HG02763 (cell line): ENCODE measurements around the gene SIRPA.
"Not testable (repeated sequence)": the region's sequence is repeated elsewhere in the genome, so short reads cannot be mapped to it uniquely, and the experiment has no call there.

Source experiments
- ATAC-seq: cut with Tn5 transposase; IDR thresholded peaks from one replicate; pipeline ENCODE4 v1.9.1; 2021; ENCODE audit warnings: mild to moderate bottlenecking, moderate library complexity; ENCODE audit not compliant: unreplicated experiment

The SIRPA gene

DNA sequence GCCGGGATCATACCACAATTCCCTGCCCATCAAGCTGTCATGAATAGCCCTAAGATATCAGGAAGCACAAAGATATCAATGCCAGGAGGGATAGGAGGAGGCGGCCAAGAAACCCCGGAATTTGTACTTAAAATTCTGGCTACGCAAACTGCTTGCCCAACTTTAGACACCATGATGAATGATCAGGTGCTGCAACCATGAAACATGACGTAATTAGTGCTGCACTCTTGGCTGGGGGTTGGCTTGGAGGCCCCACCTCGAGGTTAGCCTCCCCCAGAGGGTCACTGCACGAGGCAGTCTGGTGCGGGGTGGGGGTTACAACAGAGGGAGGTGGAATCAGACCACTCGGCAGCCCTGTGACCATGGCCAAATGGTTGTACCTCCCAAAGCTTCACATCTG is 8.9 kb downstream of the SIRPA start:
- ATAC-seq = no peak

DNA sequence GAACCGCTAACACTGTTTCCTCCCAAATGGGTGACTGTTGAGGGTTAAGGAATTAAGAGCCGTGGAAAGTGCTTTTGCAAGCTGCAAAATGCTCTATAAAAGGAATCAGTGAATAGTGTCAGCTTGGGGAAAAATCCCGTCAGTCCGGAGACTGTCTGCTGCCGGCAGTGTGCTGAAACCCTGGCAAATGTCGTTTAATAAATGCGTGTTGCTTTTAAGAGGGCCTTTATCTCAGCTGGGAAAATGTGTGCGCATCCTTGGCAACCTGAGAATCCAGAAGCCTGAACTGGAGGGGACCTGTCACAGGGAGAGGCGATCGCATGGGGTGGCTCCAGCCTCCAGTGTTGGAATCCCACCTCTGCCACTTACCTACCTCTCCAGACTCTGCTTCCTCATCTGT is 9.8 kb downstream of the SIRPA start:
- no peak for ATAC-seq

DNA sequence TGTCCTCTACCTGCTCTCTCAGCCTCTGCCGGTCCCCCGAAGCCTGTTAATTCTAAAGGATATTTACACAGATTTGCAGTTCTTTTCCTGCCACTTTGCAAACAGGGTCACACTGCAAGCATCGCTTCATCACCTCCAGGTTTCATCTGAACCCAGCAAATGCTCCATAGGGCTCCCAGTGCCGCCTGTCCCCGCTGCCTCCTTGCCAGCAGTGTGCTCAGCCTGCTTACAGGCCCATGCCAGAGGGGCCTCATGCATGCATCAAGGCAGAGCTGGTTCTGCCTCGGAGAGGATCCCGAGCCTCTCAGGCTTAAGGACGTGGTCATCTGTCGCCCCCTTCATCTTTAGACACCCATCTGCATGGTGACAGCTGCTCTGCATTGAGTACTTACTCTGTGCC is 10.5 kb downstream of the SIRPA start:
- ATAC-seq = no peak

DNA sequence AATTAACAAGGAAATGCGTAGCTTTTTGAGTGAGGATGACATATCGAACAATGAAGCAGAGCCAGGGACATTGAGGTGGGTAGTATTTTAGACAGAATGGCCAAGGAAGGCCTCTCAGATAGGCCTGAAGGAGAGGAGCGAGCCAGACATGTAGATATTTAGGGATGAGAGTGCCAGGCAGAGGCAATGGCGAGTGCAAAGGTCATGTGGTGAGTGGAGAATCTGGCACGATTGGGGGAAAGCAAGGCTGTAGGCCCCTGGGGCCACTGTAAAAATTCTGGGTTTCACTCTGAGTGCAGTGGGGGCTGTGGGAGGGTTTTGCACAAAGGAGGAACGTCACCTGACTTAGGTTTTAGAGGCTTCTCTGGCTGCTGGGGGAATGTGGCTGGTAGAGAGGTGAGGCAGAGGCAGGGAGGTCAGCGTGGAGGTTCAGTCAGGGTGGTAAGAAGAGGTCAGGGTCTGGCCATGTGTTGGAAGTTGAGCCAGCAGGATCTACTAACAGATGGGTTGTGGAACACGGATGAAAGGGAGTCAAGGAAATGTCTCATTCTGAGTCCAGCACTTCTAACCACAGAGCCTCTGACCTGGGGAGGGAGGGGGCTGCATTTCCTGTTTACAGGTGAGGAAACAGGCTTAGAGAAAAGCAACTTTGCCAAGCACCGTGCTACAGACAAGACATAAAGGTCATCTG is 11.3 kb downstream of the SIRPA start:
- no peak for ATAC-seq

DNA sequence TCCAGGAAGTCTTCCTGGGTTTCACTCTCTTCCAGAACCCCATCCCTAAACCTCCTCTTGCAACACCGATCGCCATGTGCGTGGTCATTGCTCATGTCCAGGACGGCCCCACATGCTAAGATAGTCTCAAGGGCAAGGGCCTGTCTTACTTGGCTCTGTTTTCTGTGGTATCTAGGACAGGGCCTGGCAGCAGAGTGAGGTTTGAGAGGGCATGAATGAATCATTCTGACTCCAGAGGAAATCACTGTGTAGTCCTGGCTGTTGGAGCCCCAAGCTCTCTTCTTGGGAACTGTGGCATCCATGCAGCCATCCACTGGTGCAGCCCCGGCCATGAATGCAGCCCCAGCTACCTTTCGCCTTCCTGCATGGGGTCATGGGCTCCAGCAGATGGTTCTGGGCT is 12.4 kb downstream of the SIRPA start:
- no peak for ATAC-seq

DNA sequence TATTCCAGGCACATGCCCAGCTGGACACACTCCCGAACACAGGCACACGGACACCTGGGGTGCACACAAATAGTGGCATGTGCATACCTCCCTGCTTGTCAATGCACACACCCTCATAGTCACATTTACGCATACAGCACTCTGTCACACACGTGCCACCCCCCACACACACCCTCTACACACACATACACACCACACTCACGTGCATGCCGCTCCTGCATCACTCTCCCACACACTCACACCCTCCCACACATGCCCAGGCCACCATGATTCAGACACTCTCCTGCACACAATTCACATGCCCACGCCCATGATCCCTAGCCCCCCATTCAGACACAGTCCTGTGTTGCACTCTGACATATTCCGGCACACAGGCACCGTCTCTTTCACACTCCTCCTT is 13.0 kb downstream of the SIRPA start:
- ATAC-seq = no peak

DNA sequence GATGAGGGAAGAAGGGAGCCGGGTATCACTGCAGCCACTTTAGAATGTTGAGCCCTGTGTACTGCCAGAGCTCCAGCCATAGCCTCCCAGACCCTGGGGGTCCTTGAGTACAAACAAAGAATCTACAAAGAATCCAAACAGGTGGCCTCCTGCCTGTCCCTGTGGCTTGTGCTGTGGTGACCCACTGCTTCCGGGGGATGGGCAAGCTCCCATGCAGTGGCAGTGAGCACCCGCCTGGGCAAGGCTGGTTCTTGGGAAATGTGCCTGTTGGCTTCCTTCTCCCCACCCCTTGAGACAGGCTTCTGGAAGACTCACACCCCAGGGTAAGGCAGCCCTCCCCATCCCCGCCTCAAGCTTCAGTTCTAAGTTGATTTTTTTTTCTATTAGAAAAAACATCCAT is 13.9 kb downstream of the SIRPA start:
- ATAC-seq = no peak

DNA sequence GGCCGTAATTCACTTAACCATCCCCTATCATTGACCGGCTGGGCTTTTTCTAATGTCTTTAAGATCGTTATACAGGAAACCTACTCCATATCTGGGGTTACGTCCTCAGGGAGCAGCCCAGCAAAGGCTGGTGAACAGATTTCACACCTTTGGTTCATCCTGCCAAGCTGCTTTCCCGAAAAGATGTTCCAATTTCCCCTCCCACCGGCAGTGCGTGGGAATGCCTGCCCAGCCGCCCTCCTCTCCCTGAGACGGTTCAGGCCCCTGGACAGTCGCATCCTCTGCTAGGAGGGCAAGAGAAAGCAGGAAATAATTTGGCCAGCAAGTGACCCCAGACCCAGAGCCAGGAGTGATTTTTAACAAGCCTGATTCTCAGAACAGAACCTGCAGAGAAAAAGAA is 16.3 kb downstream of the SIRPA start:
- no peak for ATAC-seq

DNA sequence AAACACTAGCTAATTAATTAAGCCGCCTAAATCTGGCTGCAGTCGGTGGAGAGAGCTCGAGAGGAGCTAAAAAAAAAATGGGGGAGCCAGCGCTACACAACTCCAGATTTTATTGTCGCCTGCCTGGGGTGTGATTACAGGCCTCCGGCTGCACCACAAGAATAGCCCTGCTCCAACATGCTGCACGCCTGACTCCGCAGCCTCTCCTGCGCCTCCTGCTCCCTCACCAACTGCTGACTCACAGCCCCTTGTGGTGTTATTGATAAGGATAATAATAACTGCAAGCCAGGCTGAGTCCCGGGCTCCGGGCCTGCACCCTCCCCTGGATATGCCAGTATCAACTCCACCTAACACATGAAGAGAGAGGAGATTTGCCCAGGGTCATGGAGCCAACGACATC is 16.8 kb downstream of the SIRPA start:
- no peak for ATAC-seq

DNA sequence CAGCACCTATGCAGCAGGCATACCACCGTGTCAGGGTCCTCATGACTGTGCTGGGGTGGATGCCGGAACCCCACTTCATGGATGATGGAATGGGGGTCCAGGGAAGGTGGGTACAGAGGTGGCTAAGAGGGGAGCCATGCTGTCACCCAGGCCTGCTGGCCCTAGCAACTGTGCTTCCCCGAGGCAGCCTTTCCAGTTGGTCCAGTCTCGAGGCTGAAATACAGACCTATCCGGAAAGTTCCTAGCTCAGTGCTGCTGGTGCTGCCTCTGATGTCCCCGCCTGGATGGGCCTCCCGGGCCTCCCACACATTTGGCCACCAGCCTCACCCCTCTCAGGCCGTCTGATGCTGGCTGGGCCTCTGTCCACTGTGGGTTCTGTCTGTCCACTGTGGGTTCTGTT is 17.4 kb downstream of the SIRPA start:
- no peak for ATAC-seq

DNA sequence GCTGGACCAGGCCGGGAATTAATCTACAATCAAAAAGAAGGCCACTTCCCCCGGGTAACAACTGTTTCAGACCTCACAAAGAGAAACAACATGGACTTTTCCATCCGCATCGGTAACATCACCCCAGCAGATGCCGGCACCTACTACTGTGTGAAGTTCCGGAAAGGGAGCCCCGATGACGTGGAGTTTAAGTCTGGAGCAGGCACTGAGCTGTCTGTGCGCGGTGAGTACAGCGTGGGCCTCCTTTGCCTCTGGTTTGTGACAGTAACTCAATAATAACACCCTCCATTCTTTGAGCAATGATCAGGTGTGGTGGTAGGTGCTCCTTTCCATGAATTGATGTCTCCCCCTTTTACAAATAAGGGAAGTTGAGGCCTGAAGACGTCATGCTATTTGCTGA is 20.0 kb downstream of the SIRPA start:
- not testable (repeated sequence) for ATAC-seq

DNA sequence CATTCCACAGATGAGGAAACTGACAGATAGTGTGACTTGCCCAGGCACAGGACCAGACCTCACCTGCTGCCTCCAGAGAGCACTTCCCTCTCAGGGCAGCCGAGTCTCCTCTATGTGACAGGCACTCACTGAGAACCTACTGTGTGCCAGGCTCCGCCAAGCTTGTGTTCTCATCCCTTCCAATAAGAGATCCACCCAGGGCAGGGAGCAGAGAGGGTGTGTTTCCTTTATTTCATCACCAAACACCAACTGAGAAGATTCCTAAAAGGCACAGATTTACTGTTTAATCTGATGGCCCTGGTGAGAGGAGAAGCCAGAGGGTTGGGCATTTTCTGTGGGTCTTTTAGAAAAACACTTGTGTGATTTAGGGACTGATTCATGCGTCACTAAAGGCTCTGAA is 20.5 kb downstream of the SIRPA start:
- no peak for ATAC-seq

DNA sequence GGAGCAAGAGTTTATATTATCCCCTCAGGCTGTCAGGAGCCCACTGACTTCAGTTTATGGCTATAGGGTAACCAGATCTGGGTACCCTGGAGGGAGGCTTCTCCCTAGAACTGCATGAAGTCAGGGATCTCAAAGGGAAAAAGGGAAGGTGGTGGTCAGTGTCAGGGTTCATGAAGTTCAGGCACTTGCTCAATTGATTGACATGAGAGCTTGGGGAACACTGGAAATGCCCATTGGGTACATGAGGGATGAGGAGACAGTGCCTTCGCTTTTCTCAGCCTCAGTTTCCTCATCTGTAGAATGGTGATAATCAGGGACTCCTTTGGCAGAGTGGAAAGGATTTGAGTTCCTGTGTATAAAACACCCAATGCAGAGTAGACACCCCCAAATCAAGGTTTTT is 22.6 kb downstream of the SIRPA start:
- ATAC-seq = no peak

DNA sequence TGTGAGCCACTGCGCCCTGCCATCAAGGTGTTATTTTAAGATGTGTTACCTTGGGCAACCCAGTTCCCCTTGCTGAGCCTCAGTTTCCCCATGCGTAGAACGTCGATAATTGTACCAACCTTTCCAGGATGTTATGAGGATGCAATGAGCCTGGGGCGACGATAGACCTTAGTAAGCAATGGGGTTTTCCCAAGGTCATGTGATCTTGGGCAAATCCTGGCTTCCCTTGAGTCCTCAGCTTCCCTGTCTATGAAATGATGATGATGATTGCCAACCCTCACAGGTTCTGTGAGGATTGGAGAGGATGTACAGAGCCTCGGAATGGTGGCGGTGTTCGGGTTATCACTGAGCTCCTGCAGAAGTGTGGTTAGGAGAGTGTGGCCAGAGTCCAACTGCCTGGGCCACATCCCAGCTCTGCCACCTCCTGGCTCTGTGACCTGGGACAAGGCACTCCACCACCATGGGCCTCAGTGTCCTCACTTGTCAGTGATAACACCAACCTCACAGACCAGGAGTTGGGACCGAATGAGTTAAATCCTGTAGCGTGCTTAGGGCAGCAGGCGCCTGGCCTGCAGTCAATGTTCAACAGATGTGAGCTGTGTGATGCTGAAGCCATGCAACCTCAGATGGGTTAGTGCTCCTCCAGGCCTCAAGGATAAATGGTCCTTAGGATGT is 23.4 kb downstream of the SIRPA start:
- ATAC-seq = no peak

DNA sequence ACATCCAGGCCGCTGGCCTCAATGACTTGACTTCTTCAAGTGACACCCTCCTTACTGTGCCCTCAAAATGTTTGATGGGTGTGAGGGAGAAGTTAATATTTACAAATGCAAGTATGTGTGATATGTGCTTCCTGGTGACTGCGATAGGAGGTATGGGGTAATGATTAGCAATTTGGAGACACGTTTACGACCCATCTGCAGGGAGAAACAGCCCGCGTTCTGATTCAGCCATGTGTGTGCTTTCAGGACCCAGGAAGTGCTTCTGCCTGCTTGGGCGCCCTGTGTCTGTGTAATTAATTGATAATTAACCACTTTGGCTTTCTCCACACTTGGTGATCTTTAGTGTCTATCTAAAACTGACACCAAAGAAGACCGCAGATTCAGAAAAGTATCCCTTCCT is 25.0 kb downstream of the SIRPA start:
- ATAC-seq = no peak

DNA sequence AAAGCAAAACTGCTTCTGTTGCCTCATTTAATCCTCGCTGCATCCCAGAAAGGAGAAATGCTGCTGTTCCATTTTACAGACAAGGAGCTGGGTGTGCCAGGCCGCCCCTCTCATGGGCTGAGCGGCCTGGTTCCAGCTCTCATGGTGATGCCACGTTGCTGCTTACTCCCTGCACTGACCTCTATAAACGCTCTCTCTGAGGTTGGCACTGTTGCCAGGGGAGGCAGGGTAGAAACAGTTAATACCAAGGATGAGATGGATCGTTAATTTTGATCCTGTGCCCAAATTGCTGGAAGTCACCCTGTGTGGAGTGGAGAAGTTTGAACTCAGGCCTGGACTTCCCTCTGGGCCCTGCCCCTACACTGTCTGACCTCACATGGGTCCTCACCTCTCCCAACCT is 25.6 kb downstream of the SIRPA start:
- ATAC-seq = no peak

DNA sequence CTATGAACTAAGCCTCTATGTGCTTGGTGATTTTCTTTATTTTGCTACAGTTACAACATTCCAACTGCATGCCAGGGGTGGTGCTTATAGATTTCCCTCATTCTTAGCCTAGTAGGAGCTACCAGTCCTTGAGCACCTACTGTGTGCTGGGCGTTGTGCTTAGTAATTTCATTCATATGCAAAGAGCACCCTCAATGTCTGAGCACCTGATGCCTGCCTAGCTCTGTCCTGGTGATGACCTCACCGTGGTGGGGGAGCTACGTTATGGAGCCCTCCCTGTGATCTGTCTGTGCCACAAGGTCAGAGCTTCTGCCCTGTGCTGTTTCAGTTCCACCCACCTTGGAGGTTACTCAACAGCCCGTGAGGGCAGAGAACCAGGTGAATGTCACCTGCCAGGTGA is 26.8 kb downstream of the SIRPA start:
- not testable (repeated sequence) for ATAC-seq

DNA sequence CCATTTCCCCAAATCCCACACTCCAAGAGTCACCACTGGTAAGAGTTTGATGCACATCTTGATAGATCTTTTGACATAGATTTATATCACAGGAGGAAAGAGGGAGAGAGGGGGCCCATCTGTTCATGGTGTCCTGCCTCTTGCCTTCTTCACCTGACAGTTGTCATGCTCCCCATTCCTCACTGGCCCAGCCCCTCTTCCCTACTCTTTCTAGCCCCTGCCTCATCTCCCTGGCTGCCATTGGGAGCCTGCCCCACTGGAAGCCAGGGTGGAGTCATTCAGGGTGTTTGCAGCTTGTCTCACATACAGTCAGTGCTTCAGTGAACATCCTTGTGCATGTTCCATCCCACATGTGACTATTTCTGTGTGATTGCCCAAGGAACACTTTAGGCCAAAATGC is 27.6 kb downstream of the SIRPA start:
- ATAC-seq = no peak

DNA sequence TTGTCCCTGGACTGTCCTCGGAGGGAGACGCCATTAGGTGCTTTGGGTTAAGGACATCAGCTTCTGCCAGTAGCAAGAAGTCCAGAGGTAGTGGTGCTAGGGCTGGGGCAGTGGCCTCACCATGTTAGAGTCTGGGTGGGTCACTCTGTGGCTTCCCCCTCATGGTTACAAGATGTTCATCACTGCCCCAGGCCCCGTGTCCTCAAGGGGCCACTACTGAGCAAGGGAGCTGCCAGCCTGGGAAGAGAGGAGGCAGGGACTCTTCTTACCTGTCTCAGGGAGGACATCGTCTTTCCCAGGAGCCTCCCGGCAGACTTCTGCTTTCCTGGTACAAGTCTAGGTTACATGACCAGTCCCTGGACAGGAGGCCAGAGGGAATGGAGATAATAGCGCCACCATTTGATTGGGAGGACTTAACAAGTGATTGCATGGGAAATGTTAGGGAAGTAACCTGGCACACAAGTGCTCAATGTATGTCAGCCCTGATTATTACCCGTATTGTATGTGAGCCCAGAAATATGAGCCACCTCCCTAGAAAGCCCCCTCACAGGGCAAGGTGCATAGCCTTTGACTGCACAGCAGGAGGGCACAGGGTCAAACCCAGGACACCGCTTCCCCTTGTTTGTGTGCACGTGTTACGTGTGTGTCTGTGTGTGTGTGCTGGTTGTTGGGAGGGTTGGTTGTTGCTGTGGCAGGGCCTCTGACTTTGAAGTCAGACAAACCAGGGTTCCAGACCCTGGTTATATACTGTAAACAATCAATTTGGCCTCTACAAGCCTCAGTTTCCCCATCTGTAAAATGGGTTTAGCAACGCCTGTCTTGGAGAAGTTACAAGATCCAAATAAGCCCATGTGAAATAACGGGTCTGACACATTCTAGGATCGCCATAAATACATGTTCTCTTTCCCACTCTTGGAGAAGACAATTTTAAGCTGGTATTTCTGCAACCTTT is 30.0 kb downstream of the SIRPA start:
- no peak for ATAC-seq

DNA sequence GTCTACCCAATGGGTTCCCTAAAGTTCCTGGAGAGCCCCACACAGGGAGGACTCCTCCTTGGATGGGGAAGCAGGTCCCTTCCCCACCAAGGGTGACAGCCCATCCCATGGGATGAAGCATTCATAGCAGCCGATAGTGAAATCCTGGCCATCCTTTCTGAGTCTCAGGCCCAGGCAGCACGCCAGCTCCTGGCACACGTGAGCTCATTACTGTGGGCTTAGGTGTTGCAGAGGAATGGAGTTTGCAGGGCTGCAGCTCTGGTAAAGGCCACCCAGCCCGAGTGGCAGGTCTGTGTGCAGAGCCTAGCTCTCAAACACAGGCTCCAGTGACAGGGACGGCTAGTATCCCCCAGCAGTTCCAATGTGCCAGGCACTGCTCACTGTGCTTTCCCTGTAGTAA is 31.0 kb downstream of the SIRPA start:
- no peak for ATAC-seq

DNA sequence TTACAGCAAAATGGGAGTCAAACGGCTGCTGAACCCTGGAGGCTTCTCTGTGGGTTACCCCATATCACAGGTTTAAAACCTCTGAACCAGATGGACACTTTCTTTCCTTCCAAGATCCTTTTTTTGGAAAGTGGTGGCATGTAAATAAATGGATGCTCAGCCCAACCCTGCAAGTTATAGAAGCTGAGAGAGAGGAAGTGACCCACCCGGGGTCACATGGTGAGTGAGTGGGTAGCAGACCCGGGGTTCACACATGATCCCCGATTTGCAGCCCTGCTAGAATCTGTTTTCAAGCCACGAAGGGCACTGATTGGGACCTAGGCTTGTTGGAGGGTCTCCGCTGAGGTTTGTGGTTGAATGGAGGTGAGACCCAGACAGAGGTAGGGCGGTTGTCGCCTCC is 32.0 kb downstream of the SIRPA start:
- ATAC-seq = no peak

DNA sequence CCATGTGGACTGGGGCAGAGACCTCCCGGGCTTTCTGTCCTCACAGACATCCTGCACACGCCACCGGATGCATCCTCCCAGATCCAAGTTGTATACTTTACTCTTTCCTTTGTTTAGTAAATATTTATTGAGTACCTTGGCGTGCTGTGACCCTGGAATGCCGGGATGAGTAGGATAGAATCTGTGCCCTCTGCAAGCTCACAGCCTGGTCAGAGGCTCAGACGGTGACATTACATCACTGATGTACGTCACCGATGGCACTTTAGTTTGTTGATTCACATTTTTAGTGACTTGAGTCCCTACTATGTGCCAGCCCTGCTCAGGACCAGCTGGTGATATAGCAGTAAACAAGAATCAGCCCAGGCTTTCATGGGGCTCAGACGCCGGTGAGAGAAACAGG is 32.9 kb downstream of the SIRPA start:
- ATAC-seq = no peak
